AG09309 (cell line): Measurements from ENCODE around the gene GCSAM.

Experiments
- DNase-seq: peaks from one replicate; pipeline ENCODE4 v3.0.0-alpha.2; 2010; ENCODE audit warnings: low read depth
- H3K4me3 ChIP-seq: 2 replicates; pipeline ENCODE4 v1.5.1; 2011; ENCODE audit warnings: mild to moderate bottlenecking, low read depth, low read length, moderate library complexity; ENCODE audit not compliant: control insufficient read depth
- TF ChIP-seq, protein P1 (sequence below): IDR thresholded peaks from 2 replicates; pipeline ENCODE4 v1.5.1; 2011; ENCODE audit warnings: mild to moderate bottlenecking, low read depth, low read length, inconsistent platforms; ENCODE audit not compliant: insufficient read depth, control insufficient read depth; ENCODE audit errors: missing control alignments

GCSAM gene

DNA sequence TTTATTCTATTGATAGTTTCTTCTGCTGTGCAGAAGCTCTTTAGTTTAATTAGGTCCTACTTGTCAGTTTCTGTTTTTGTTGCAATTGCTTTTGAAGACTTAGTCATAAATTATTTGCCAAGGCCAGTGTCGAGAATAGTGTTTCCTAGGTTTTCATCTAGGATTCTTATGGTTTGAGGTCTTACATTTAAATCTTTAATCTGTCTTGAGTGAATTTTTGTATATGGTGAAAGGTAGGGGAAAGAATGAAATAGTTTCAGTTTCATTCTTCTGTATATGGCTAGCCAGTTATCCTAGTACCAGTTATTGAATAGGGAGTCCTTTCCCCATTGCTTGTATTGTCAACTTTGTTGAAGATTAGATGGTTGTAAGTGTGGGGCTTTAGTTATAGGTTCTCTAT is 10.6 kb upstream of the GCSAM start:
- DNase-seq = no peak
- TF ChIP-seq, protein P1, sequence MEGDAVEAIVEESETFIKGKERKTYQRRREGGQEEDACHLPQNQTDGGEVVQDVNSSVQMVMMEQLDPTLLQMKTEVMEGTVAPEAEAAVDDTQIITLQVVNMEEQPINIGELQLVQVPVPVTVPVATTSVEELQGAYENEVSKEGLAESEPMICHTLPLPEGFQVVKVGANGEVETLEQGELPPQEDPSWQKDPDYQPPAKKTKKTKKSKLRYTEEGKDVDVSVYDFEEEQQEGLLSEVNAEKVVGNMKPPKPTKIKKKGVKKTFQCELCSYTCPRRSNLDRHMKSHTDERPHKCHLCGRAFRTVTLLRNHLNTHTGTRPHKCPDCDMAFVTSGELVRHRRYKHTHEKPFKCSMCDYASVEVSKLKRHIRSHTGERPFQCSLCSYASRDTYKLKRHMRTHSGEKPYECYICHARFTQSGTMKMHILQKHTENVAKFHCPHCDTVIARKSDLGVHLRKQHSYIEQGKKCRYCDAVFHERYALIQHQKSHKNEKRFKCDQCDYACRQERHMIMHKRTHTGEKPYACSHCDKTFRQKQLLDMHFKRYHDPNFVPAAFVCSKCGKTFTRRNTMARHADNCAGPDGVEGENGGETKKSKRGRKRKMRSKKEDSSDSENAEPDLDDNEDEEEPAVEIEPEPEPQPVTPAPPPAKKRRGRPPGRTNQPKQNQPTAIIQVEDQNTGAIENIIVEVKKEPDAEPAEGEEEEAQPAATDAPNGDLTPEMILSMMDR = no peak
- no peak overlapping the region for H3K4me3 ChIP-seq

DNA sequence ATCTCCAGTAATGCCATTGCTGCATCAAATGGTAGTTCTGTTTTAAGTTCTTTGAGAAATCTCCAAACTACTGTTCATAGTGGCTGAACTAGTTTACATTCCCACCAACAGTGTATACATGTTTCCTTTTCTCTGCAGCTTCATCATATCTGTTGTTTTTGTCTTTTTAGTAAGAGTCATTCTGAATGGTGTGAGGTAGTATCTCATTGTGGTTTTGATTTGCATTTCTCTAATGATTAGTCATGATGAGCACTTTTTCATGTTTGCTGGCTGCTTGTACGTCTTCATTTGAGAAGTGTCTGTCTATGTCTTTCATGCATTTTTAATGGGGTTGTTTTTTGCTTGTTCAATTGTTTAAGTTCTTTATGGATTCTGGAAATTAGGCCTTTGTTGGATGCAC is 10.2 kb upstream of the GCSAM start:
- TF ChIP-seq, protein P1 = no peak
- no peak for DNase-seq
- H3K4me3 ChIP-seq = no peak overlapping the region

DNA sequence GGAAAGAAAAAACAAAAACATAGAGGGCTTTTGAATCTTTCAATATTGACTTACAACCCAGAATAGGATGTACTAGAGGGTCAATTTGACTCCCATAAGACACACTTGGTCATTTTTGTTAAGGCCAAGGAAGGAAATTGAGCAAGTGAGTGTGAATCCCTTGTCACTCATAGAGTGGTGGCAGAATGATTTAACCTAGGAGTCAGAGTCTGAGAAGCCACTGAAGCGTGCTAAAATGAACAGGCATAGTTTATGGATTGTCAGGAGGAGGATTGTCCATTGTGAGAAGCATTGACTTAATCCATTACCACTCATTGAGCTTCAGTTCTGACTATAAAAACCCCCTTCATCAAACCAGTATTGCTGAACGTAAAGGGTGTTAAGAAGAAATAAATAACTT is 8.2 kb upstream of the GCSAM start:
- TF ChIP-seq, protein P1 = no peak
- H3K4me3 ChIP-seq = no peak overlapping the region
- DNase-seq = no peak

DNA sequence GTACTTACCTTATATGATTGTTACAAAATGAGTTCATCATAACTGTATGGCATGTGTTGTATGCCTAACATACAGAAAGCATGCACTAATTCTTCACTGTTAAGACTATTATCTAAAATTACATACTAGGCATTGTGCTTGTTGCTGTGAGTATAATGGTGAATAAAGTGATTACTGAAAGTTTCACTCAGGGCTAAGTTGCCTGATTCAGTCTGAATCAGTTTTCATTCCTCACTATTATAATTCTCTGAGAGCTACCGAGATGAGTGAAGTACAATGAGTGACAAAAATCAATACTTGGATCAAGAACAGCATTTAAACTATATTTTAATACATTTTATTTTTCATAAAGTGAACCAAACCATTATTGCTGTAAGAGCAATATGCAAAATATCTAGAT is 7.5 kb upstream of the GCSAM start:
- no peak for DNase-seq
- H3K4me3 ChIP-seq = no peak overlapping the region
- TF ChIP-seq, protein P1 = no peak

DNA sequence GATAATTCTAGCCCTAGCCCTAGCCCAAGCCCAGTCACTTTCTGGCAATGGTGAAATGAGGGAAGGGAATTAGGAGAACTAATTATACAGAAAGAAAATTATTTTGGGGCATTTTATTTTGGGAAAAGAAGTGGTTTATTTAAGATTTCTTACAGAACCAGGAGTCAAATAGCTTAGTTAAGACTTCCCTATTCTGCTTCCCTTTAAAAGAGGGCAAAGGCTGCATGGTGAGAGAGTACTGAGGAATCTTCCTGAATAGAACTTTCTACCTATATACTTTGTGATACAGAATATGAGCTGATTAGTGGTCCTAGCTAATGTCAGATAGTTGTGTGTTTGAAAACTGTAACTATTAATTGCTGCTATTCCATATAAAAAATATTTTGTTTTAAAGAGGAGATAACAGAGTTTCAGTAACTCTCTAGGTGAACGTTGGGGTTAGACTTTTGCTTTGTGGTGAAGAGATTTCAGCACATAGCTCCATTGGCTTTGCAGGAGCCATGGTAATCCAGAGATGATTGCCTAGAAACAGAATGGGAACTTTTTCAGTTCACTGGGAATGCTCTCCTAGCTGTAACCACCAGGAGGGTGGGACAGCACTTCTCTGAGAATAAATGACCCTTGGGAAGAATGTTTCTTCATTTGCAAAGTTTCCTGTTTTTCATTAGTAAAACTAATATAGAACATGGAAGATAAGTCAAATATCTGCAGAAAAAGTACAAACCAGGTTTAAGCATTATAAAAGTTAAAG is 5.3 kb upstream of the GCSAM start:
- H3K4me3 ChIP-seq = no peak overlapping the region
- TF ChIP-seq, protein P1 = no peak
- DNase-seq = no peak

DNA sequence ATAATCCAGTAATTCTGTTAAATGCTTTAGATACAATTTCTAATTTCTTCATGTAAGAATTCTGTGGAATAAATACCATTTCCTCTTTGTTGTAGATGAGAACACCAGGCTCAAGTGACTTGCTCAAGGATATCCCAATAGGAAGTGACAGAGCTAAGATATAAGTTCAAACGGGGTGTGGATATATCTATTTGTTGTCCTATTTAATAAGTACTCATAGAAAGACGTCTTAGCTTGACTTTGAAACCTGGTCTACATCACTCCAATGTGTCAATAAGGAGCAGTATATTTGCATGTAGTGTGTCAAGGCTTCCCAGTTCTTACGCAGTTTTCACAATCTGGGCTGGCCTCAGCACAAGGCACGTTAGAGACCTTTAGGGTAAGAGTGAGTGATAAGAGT is 4.7 kb upstream of the GCSAM start:
- TF ChIP-seq, protein P1 = no peak
- no peak for DNase-seq
- H3K4me3 ChIP-seq = no peak overlapping the region
